Panc1 (cell line): ENCODE measurements around the gene HMGCS1. TPM values are rescaled to one million over a fixed set of nuclear protein-coding genes. Genes with fewer than 3 reads are reported as not detected.

ENCODE experiments used
- ATAC-seq: fragments of 200-7000 bp; cut with Tn5 transposase; 2 replicates; pipeline ENCODE4 v1.9.1; 2020; ENCODE audit warnings: mild to moderate bottlenecking, moderate library complexity
- BruUV-seq: library from RNA; stranded (reverse); fragments of 400-500 nt; replicated peaks from 2 replicates; lab custom pipeline; 2021; lab: Mats Ljungman, UMichigan
- CTCF ChIA-PET: fragments of 300-600 bp; sonication (Branson Sonifier 250); formaldehyde crosslinking; loops from one replicate; lab custom pipeline; 2022; ENCODE audit warnings: antibody characterized with exemption; lab: Charles Lee
- POLR2A ChIA-PET: fragments of 300-600 bp; sonication (Branson Sonifier 250); formaldehyde crosslinking; loops from one replicate; lab custom pipeline; 2022; ENCODE audit warnings: antibody characterized with exemption; lab: Charles Lee
- DNase-seq: peaks from one replicate; pipeline ENCODE4 v3.0.0-alpha.2; 2010; ENCODE audit warnings: low read depth, low spot score
- H3K27ac ChIP-seq: 2 replicates; pipeline ENCODE4 v1.5.1; 2011; ENCODE audit warnings: mild to moderate bottlenecking, low read length, inconsistent platforms
- H3K27me3 ChIP-seq: fragments of 200-500 bp; sonication (Bioruptor generic); 2 replicates; pipeline ENCODE4 v1.6.0; 2014; ENCODE audit warnings: low read length, inconsistent platforms; ENCODE audit not compliant: control insufficient read depth, insufficient read depth
- H3K36me3 ChIP-seq: fragments of 200-500 bp; sonication (Bioruptor generic); 2 replicates; pipeline ENCODE4 v1.5.1; 2014; ENCODE audit warnings: inconsistent platforms, mild to moderate bottlenecking, low read length, moderate library complexity; ENCODE audit not compliant: control insufficient read depth, insufficient read depth
- H3K4me1 ChIP-seq: 2 replicates; pipeline ENCODE4 v1.5.1; 2011; ENCODE audit warnings: inconsistent platforms, mild to moderate bottlenecking, low read length, moderate library complexity; ENCODE audit not compliant: control insufficient read depth, insufficient read depth
- H3K4me3 ChIP-seq, 2 experiments: 2 replicates each; pipeline ENCODE4 v1.5.1; 2011 to 2012; ENCODE audit warnings: low read depth in 2 of 2, low read length in 2 of 2, mild to moderate bottlenecking in 2 of 2, inconsistent platforms in 1 of 2, moderate library complexity in 1 of 2
- H3K9me3 ChIP-seq: fragments of 200-500 bp; sonication (Bioruptor generic); 2 replicates; pipeline ENCODE4 v1.5.1; 2014; ENCODE audit warnings: low read depth, mild to moderate bottlenecking, inconsistent platforms, low read length, moderate library complexity; ENCODE audit not compliant: control insufficient read depth, insufficient read depth
- CTCF ChIP-seq: fragments of 450-650 bp; IDR thresholded peaks from 2 replicates; pipeline ENCODE4 v1.5.1; 2017; ENCODE audit warnings: mild to moderate bottlenecking
- POLR2AphosphoS5 ChIP-seq: IDR thresholded peaks from 2 replicates; pipeline ENCODE4 v1.6.1; 2012; ENCODE audit warnings: mild to moderate bottlenecking, low read depth, low read length, moderate library complexity
- SIN3A ChIP-seq: IDR thresholded peaks from 2 replicates; pipeline ENCODE4 v1.6.1; 2012; ENCODE audit warnings: low read depth, mild to moderate bottlenecking, low read length, moderate library complexity, borderline replicate concordance; ENCODE audit not compliant: insufficient read depth
- TCF7L2 ChIP-seq: IDR thresholded peaks from 2 replicates; pipeline ENCODE4 v1.6.1; 2011; ENCODE audit warnings: mild to moderate bottlenecking, low read depth, low read length, inconsistent platforms
- in situ Hi-C: cut with HindIII; loops from 2 replicates; pipeline ENCODE4 v1.10.0; 2016; ENCODE audit warnings: low sequenced_read_pairs, low pct_unique_long_range_greater_than_20kb
- intact Hi-C: fragments of 100-400 bp; cut with micrococcal nuclease; formaldehyde crosslinking; loops from one replicate; pipeline ENCODE4 v1.10.0; 2022; ENCODE audit not compliant: unreplicated experiment
- total RNA-seq: library from RNA; stranded (reverse); gene quantifications from one replicate; pipeline ENCODE4 v1.2.1, GENCODE V29; 2021; ENCODE audit not compliant: unreplicated experiment
- TF ChIP-seq, protein P1 (sequence below), 2 experiments: IDR thresholded peaks; 2 replicates each; pipeline ENCODE4 v1.6.1; 2011 to 2012; ENCODE audit warnings: low read depth in 2 of 2, control low read depth in 1 of 2, low read length in 1 of 2, mild to moderate bottlenecking in 1 of 2, moderate library complexity in 1 of 2; ENCODE audit not compliant: insufficient read depth in 1 of 2

HMGCS1 gene
- total RNA-seq, 1 experiment from 2014 or later = 66.1 TPM

DNA sequence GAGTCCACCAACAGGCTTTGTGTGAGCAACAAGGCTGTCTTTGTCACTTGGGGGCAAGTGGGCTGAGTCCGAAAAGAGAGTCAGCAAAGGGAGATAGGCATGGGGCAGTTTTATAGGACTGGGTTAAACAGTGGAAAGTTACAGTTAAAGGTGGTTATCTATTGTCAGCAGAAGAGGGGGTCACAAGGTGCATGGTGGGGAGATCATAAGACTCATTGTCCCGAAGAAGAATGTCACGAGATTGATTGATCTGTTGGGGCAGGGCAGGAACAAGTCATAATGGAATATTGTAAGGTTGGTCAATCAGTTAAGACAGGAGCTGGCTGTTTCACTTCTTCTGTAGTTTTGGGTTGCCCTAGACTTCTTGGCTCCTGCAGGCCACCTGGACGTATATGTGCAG is 7.6 kb upstream of the HMGCS1 start:
- in situ Hi-C loops = no loop called here
- no TSS peak for BruUV-seq
- no peak for DNase-seq

GRCh38 chr5:43316421-43316820 is 3.2 kb upstream of the HMGCS1 start:
- peaks cover 3% of the 10 kb centered on the region; the same call in 1 of the 2 replicates for H3K36me3 ChIP-seq
- CTCF ChIA-PET = no interaction called here
- peaks cover 14% of the 10 kb centered on the region for H3K4me1 ChIP-seq
- H3K27me3 ChIP-seq = no peaks in the 10 kb centered on the region
- in situ Hi-C loops = no loop called here
- no peak overlapping the region for H3K27ac ChIP-seq
- BruUV-seq = no TSS peak
- H3K9me3 ChIP-seq = no peaks in the 10 kb centered on the region
- no peak for DNase-seq
- POLR2A ChIA-PET = no interaction called here
- ATAC-seq = no peak
- no peak overlapping the region for H3K4me3 ChIP-seq
- no peak for TF ChIP-seq SIN3A
- TF ChIP-seq, protein P1, sequence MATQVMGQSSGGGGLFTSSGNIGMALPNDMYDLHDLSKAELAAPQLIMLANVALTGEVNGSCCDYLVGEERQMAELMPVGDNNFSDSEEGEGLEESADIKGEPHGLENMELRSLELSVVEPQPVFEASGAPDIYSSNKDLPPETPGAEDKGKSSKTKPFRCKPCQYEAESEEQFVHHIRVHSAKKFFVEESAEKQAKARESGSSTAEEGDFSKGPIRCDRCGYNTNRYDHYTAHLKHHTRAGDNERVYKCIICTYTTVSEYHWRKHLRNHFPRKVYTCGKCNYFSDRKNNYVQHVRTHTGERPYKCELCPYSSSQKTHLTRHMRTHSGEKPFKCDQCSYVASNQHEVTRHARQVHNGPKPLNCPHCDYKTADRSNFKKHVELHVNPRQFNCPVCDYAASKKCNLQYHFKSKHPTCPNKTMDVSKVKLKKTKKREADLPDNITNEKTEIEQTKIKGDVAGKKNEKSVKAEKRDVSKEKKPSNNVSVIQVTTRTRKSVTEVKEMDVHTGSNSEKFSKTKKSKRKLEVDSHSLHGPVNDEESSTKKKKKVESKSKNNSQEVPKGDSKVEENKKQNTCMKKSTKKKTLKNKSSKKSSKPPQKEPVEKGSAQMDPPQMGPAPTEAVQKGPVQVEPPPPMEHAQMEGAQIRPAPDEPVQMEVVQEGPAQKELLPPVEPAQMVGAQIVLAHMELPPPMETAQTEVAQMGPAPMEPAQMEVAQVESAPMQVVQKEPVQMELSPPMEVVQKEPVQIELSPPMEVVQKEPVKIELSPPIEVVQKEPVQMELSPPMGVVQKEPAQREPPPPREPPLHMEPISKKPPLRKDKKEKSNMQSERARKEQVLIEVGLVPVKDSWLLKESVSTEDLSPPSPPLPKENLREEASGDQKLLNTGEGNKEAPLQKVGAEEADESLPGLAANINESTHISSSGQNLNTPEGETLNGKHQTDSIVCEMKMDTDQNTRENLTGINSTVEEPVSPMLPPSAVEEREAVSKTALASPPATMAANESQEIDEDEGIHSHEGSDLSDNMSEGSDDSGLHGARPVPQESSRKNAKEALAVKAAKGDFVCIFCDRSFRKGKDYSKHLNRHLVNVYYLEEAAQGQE (IDR thresholded peaks at IDR 0.05; ENCODE audit: insufficient read depth in 1 of 2, low read depth in 2 of 2, low read length in 1 of 2) = no peak
- no peak for TF ChIP-seq CTCF
- TF ChIP-seq TCF7L2 = no peak
- TF ChIP-seq POLR2AphosphoS5 = no peak
- intact Hi-C loops = no loop called here

More for the DNA sequence above, 7.6 kb upstream of the HMGCS1 start:
- no peaks in the 10 kb centered on the region for H3K27me3 ChIP-seq
- CTCF ChIA-PET = no interaction called here
- POLR2A ChIA-PET = no interaction called here
- no peak for TF ChIP-seq TCF7L2
- TF ChIP-seq, protein P1 (IDR thresholded peaks at IDR 0.05; ENCODE audit: insufficient read depth in 1 of 2, low read depth in 2 of 2, low read length in 1 of 2) = no peak
- TF ChIP-seq CTCF = no peak
- TF ChIP-seq SIN3A = no peak
- no peak for TF ChIP-seq POLR2AphosphoS5
- H3K4me3 ChIP-seq = no peak overlapping the region
- no peaks in the 10 kb centered on the region for H3K36me3 ChIP-seq
- ATAC-seq = no peak
- no peaks in the 10 kb centered on the region for H3K4me1 ChIP-seq
- no peak overlapping the region for H3K27ac ChIP-seq
- intact Hi-C loops = no loop called here
- no peaks in the 10 kb centered on the region for H3K9me3 ChIP-seq
